Measurements from ENCODE around the gene XCR1.

DNA sequence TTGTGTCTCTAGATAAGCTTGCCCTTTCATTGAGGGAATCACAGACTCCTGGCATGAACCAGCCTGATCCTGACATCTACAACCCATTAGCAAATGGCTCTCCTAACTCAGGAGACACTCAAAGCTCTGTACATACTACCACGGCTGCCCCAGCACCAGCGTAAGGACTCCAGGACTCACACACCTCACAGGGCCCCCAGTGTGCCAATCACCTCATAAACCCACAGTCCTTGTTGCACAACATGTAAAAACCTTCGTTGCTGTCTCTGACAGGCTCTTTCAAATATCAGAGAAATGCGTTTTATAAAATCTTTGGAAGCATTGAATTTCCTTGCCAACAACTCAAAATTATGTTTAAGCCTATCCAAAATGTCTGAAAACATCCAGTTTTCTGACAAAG, 38.9 kb downstream of the XCR1 start:
- TF ChIP-seq TCF7L2 (IDR thresholded peaks at IDR 0.05; ENCODE audit: borderline replicate concordance, low read depth, low read length) (no peak), TSHZ1 (tag by site-specific recombination; IDR thresholded peaks at IDR 0.05; ENCODE audit: borderline replicate concordance) (no peak), ZNF513 (tag by site-specific recombination; IDR thresholded peaks at IDR 0.05) (no peak), CTCF (tag by site-specific recombination; IDR thresholded peaks at IDR 0.05) (no peak), MZF1 (tag by site-specific recombination; IDR thresholded peaks at IDR 0.05; ENCODE audit: borderline replicate concordance) (no peak), PBX3 (CRISPR knock-in tag; IDR thresholded peaks at IDR 0.05) (no peak), ZBTB10 (tag by site-specific recombination; IDR thresholded peaks at IDR 0.05) (no peak), ZNF596 (tag by site-specific recombination; IDR thresholded peaks at IDR 0.05) (no peak)
- TF ChIP-seq, protein P1, sequence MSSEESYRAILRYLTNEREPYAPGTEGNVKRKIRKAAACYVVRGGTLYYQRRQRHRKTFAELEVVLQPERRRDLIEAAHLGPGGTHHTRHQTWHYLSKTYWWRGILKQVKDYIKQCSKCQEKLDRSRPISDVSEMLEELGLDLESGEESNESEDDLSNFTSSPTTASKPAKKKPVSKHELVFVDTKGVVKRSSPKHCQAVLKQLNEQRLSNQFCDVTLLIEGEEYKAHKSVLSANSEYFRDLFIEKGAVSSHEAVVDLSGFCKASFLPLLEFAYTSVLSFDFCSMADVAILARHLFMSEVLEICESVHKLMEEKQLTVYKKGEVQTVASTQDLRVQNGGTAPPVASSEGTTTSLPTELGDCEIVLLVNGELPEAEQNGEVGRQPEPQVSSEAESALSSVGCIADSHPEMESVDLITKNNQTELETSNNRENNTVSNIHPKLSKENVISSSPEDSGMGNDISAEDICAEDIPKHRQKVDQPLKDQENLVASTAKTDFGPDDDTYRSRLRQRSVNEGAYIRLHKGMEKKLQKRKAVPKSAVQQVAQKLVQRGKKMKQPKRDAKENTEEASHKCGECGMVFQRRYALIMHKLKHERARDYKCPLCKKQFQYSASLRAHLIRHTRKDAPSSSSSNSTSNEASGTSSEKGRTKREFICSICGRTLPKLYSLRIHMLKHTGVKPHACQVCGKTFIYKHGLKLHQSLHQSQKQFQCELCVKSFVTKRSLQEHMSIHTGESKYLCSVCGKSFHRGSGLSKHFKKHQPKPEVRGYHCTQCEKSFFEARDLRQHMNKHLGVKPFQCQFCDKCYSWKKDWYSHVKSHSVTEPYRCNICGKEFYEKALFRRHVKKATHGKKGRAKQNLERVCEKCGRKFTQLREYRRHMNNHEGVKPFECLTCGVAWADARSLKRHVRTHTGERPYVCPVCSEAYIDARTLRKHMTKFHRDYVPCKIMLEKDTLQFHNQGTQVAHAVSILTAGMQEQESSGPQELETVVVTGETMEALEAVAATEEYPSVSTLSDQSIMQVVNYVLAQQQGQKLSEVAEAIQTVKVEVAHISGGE (tag by site-specific recombination; conservative IDR thresholded peaks at IDR 0.05; ENCODE audit: low read depth), result no peak

Data from HEK293 (cell line).